ENCODE measurements around the gene LRCH3. TPM values are rescaled to one million over a fixed set of nuclear protein-coding genes. Genes with fewer than 3 reads are reported as not detected.

Gene LRCH3
- total and polyA plus RNA-seq, 2 of the 13 experiments (the other 11 are each of a cell fraction or from before 2014, with no cell fraction given), result 25.5 to 103 TPM

DNA sequence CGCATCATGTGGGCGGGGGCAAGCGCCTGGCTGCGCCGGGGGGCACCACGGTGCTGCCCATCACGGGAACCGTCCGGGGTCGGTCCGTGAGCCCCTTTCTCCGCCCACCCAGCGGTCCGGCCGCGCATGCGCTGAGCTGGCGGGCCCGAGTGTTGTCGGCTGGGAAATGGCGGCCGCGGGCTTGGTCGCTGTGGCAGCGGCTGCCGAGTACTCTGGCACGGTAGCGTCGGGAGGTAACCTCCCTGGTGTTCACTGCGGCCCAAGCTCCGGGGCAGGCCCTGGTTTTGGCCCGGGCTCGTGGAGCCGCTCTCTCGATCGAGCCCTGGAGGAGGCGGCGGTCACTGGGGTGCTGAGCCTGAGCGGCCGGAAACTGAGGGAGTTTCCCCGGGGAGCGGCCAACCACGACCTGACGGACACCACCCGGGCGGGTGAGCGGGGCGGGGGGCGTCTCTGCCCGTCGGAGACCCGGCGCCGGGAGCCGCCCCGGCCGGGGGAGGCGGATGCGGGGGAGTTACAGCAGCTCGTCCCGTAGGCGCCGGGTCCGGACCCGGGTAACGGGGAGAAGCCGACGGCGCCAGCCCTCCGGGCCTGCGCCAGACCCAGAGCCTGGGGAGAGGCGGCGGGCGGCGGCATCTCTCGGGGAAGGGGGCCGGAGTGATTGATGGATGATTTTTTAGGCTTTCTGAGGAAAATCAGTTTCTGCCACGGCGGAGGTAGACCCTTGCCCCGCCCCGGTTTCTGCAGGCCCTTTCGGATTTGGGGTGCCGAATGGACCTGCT is at the start of gene LRCH3 (continued):
- TF ChIP-seq, protein P1, sequence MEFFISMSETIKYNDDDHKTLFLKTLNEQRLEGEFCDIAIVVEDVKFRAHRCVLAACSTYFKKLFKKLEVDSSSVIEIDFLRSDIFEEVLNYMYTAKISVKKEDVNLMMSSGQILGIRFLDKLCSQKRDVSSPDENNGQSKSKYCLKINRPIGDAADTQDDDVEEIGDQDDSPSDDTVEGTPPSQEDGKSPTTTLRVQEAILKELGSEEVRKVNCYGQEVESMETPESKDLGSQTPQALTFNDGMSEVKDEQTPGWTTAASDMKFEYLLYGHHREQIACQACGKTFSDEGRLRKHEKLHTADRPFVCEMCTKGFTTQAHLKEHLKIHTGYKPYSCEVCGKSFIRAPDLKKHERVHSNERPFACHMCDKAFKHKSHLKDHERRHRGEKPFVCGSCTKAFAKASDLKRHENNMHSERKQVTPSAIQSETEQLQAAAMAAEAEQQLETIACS (CRISPR knock-in tag; IDR thresholded peaks at IDR 0.05), result no peak
- TF ChIP-seq, protein P2, sequence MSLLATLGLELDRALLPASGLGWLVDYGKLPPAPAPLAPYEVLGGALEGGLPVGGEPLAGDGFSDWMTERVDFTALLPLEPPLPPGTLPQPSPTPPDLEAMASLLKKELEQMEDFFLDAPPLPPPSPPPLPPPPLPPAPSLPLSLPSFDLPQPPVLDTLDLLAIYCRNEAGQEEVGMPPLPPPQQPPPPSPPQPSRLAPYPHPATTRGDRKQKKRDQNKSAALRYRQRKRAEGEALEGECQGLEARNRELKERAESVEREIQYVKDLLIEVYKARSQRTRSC (CRISPR knock-in tag; IDR thresholded peaks at IDR 0.05; ENCODE audit: low read depth), result no peak
- TF ChIP-seq, protein P3, sequence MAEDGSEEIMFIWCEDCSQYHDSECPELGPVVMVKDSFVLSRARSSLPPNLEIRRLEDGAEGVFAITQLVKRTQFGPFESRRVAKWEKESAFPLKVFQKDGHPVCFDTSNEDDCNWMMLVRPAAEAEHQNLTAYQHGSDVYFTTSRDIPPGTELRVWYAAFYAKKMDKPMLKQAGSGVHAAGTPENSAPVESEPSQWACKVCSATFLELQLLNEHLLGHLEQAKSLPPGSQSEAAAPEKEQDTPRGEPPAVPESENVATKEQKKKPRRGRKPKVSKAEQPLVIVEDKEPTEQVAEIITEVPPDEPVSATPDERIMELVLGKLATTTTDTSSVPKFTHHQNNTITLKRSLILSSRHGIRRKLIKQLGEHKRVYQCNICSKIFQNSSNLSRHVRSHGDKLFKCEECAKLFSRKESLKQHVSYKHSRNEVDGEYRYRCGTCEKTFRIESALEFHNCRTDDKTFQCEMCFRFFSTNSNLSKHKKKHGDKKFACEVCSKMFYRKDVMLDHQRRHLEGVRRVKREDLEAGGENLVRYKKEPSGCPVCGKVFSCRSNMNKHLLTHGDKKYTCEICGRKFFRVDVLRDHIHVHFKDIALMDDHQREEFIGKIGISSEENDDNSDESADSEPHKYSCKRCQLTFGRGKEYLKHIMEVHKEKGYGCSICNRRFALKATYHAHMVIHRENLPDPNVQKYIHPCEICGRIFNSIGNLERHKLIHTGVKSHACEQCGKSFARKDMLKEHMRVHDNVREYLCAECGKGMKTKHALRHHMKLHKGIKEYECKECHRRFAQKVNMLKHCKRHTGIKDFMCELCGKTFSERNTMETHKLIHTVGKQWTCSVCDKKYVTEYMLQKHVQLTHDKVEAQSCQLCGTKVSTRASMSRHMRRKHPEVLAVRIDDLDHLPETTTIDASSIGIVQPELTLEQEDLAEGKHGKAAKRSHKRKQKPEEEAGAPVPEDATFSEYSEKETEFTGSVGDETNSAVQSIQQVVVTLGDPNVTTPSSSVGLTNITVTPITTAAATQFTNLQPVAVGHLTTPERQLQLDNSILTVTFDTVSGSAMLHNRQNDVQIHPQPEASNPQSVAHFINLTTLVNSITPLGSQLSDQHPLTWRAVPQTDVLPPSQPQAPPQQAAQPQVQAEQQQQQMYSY (CRISPR knock-in tag; IDR thresholded peaks at IDR 0.05), result peak; percentile 70; the same call in 1 of the 2 replicates
- TF ChIP-seq, protein P4, sequence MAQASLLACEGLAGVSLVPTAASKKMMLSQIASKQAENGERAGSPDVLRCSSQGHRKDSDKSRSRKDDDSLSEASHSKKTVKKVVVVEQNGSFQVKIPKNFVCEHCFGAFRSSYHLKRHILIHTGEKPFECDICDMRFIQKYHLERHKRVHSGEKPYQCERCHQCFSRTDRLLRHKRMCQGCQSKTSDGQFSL (CRISPR knock-in tag; IDR thresholded peaks at IDR 0.05), result no peak
- TF ChIP-seq MTA1 (CRISPR knock-in tag; IDR thresholded peaks at IDR 0.05; ENCODE audit: borderline replicate concordance), result peak; percentile 76; the same call in 1 of the 2 replicates
- TF ChIP-seq ZNF775 (CRISPR knock-in tag; IDR thresholded peaks at IDR 0.05; ENCODE audit: borderline replicate concordance), result peak; percentile 56; the same call in 1 of the 2 replicates
- TF ChIP-seq ZSCAN29 (CRISPR knock-in tag; conservative IDR thresholded peaks at IDR 0.05), result peak; percentile 83
- TF ChIP-seq, protein P5, sequence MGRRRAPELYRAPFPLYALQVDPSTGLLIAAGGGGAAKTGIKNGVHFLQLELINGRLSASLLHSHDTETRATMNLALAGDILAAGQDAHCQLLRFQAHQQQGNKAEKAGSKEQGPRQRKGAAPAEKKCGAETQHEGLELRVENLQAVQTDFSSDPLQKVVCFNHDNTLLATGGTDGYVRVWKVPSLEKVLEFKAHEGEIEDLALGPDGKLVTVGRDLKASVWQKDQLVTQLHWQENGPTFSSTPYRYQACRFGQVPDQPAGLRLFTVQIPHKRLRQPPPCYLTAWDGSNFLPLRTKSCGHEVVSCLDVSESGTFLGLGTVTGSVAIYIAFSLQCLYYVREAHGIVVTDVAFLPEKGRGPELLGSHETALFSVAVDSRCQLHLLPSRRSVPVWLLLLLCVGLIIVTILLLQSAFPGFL (CRISPR knock-in tag; IDR thresholded peaks at IDR 0.05), result 0 out of 2 replicates have a peak, but pooled peaks have one; percentile 55
- TF ChIP-seq, protein P6, sequence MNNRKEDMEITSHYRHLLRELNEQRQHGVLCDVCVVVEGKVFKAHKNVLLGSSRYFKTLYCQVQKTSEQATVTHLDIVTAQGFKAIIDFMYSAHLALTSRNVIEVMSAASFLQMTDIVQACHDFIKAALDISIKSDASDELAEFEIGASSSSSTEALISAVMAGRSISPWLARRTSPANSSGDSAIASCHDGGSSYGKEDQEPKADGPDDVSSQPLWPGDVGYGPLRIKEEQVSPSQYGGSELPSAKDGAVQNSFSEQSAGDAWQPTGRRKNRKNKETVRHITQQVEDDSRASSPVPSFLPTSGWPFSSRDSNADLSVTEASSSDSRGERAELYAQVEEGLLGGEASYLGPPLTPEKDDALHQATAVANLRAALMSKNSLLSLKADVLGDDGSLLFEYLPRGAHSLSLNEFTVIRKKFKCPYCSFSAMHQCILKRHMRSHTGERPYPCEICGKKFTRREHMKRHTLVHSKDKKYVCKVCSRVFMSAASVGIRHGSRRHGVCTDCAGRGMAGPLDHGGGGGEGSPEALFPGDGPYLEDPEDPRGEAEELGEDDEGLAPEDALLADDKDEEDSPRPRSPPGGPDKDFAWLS (CRISPR knock-in tag; IDR thresholded peaks at IDR 0.05; ENCODE audit: borderline replicate concordance), result peak; percentile 92; the same call in 1 of the 2 replicates
- TF ChIP-seq, protein P7, sequence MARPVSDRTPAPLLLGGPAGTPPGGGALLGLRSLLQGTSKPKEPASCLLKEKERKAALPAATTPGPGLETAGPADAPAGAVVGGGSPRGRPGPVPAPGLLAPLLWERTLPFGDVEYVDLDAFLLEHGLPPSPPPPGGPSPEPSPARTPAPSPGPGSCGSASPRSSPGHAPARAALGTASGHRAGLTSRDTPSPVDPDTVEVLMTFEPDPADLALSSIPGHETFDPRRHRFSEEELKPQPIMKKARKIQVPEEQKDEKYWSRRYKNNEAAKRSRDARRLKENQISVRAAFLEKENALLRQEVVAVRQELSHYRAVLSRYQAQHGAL (CRISPR knock-in tag; IDR thresholded peaks at IDR 0.05; ENCODE audit: not compliant biosample characterization), result no peak
- TF ChIP-seq ZNF143 (CRISPR knock-in tag; IDR thresholded peaks at IDR 0.05), result peak; percentile 52
- TF ChIP-seq, protein P8, sequence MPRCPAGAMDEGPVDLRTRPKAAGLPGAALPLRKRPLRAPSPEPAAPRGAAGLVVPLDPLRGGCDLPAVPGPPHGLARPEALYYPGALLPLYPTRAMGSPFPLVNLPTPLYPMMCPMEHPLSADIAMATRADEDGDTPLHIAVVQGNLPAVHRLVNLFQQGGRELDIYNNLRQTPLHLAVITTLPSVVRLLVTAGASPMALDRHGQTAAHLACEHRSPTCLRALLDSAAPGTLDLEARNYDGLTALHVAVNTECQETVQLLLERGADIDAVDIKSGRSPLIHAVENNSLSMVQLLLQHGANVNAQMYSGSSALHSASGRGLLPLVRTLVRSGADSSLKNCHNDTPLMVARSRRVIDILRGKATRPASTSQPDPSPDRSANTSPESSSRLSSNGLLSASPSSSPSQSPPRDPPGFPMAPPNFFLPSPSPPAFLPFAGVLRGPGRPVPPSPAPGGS (CRISPR knock-in tag; IDR thresholded peaks at IDR 0.05), result peak; percentile 95
- TF ChIP-seq ZNF367 (CRISPR knock-in tag; IDR thresholded peaks at IDR 0.05; ENCODE audit: borderline replicate concordance), result no peak
- peak; percentile 80; the same call in 1 of the 2 replicates for TF ChIP-seq ZNF709 (CRISPR knock-in tag; IDR thresholded peaks at IDR 0.05)
- peak; percentile 77; the same call in 1 of the 2 replicates for TF ChIP-seq PRMT3 (CRISPR knock-in tag; IDR thresholded peaks at IDR 0.05; ENCODE audit: borderline replicate concordance, low read depth)
